ENCODE measurements around the gene DAGLB.
"Not testable (repeated sequence)": the region's sequence is repeated elsewhere in the genome, so short reads cannot be mapped to it uniquely, and the experiment has no call there.

The DAGLB gene

GRCh38 chr7:6384327-6384726 is 63.4 kb downstream of the DAGLB start:
- no peak overlapping the region for H3K4me3 ChIP-seq (ENCODE audit: low read length)
- DNase-seq (ENCODE audit: low read depth, low spot score), result no peak

GRCh38 chr7:6382817-6383216 is 64.9 kb downstream of the DAGLB start:
- H3K4me3 ChIP-seq (ENCODE audit: low read length), result no peak overlapping the region

GRCh38 chr7:6381846-6382245 is 65.9 kb downstream of the DAGLB start:
- H3K4me3 ChIP-seq (ENCODE audit: low read length); DNase-seq (ENCODE audit: low read depth, low spot score): not testable (repeated sequence)

More at GRCh38 chr7:6382817-6383216, 64.9 kb downstream of the DAGLB start:
- DNase-seq (ENCODE audit: low read depth, low spot score), result no peak

GRCh38 chr7:6380310-6381095 is 67.3 kb downstream of the DAGLB start:
- DNase-seq (ENCODE audit: low read depth, low spot score), result no peak

GRCh38 chr7:6379886-6380285 is 67.9 kb downstream of the DAGLB start:
- no peak overlapping the region for H3K4me3 ChIP-seq (ENCODE audit: low read length)
- no peak for DNase-seq (ENCODE audit: low read depth, low spot score)

More at GRCh38 chr7:6380310-6381095, 67.3 kb downstream of the DAGLB start:
- H3K4me3 ChIP-seq (ENCODE audit: low read length), result no peak overlapping the region

- H3K4me3 ChIP-seq (ENCODE audit: low read length); DNase-seq (ENCODE audit: low read depth, low spot score): not testable (repeated sequence)
Observed at GRCh38 chr7:6378556-6378955, 69.2 kb downstream of the DAGLB start.

GRCh38 chr7:6376820-6377219 is 70.9 kb downstream of the DAGLB start:
- no peak for DNase-seq (ENCODE audit: low read depth, low spot score)
- H3K4me3 ChIP-seq (ENCODE audit: low read length), result no peak overlapping the region

- no peak for DNase-seq (ENCODE audit: low read depth, low spot score)
- H3K4me3 ChIP-seq (ENCODE audit: low read length), result peak overlapping the region; percentile 74
Observed at GRCh38 chr7:6375348-6376101, 72.2 kb downstream of the DAGLB start.

- no peak for DNase-seq (ENCODE audit: low read depth, low spot score)
- H3K4me3 ChIP-seq (ENCODE audit: low read length), result no peak overlapping the region
Observed at GRCh38 chr7:6367701-6368211, 80.0 kb downstream of the DAGLB start.

GRCh38 chr7:6365451-6365850 is 82.3 kb downstream of the DAGLB start:
- H3K4me3 ChIP-seq (ENCODE audit: low read length), result no peak overlapping the region
- DNase-seq (ENCODE audit: low read depth, low spot score), result no peak

- DNase-seq (ENCODE audit: low read depth, low spot score), result no peak
- no peak overlapping the region for H3K4me3 ChIP-seq (ENCODE audit: low read length)
Observed at GRCh38 chr7:6360841-6361240, 86.9 kb downstream of the DAGLB start.

- no peak for DNase-seq (ENCODE audit: low read depth, low spot score)
- H3K4me3 ChIP-seq (ENCODE audit: low read length), result no peak overlapping the region
Observed at GRCh38 chr7:6359734-6360133, 88.0 kb downstream of the DAGLB start.
